Activated CD4-positive, alpha-beta T cell treated with anti-CD3 and anti-CD28 coated beads, Interleukin-10, Interleukin-2, amounts not matched to agents 100 ng/mL and 50 ng/mL, durations not matched to agents 16 hours and 8 hours (primary cell): ENCODE measurements around the gene ESYT1.
"Not testable (repeated sequence)": the region's sequence is repeated elsewhere in the genome, so short reads cannot be mapped to it uniquely, and the experiment has no call there.

Experiments used
- DNase-seq: peaks from one replicate; pipeline ENCODE4 v3.0.0-alpha.2; 2020

Gene ESYT1

GRCh38 chr12:56129206-56129941 is 1.3 kb downstream of the ESYT1 start:
- DNase-seq = peak; percentile 86

GRCh38 chr12:56129942-56130495 is 2.0 kb downstream of the ESYT1 start:
- no peak for DNase-seq

GRCh38 chr12:56130876-56131275 is 2.8 kb downstream of the ESYT1 start:
- DNase-seq = no peak

GRCh38 chr12:56134897-56135296 is 6.8 kb downstream of the ESYT1 start:
- no peak for DNase-seq

GRCh38 chr12:56137853-56138571 is 9.9 kb downstream of the ESYT1 start:
- DNase-seq = no peak

GRCh38 chr12:56141946-56142784 is 14.1 kb downstream of the ESYT1 start:
- DNase-seq = no peak

GRCh38 chr12:56143217-56143616 is 15.2 kb downstream of the ESYT1 start:
- no peak for DNase-seq

- DNase-seq = no peak
These were observed 15.8 kb downstream of the ESYT1 start for GRCh38 chr12:56143870-56144269.

- DNase-seq = no peak
These were observed 17.1 kb downstream of the ESYT1 start for GRCh38 chr12:56145217-56145616.

GRCh38 chr12:56146492-56147460 is 18.7 kb downstream of the ESYT1 start:
- no peak for DNase-seq

- no peak for DNase-seq
These were observed 22.5 kb downstream of the ESYT1 start for GRCh38 chr12:56150563-56150962.

GRCh38 chr12:56151672-56152131 is 23.6 kb downstream of the ESYT1 start:
- peak; percentile 81 for DNase-seq

- DNase-seq = peak; percentile 97
These were observed 24.2 kb downstream of the ESYT1 start, which contains the start of gene MYL6B for GRCh38 chr12:56152132-56152755. TSS of gene MYL6B (plus strand) at chr12:56152587. CDS start at chr12:56153919, 1,332 bp downstream.

- DNase-seq = no peak
These were observed 24.9 kb downstream of the ESYT1 start for GRCh38 chr12:56152756-56153677.

- DNase-seq = no peak
These were observed 25.6 kb downstream of the ESYT1 start for GRCh38 chr12:56153678-56154065.

GRCh38 chr12:56154246-56154771 is 26.2 kb downstream of the ESYT1 start:
- no peak for DNase-seq

GRCh38 chr12:56154818-56155217 is 26.8 kb downstream of the ESYT1 start:
- DNase-seq = no peak

GRCh38 chr12:56155256-56155845 is 27.3 kb downstream of the ESYT1 start:
- no peak for DNase-seq

GRCh38 chr12:56156464-56157200 is 28.6 kb downstream of the ESYT1 start:
- DNase-seq = not testable (repeated sequence)
